ENCODE data around the gene DVL1.

The DVL1 gene

DNA sequence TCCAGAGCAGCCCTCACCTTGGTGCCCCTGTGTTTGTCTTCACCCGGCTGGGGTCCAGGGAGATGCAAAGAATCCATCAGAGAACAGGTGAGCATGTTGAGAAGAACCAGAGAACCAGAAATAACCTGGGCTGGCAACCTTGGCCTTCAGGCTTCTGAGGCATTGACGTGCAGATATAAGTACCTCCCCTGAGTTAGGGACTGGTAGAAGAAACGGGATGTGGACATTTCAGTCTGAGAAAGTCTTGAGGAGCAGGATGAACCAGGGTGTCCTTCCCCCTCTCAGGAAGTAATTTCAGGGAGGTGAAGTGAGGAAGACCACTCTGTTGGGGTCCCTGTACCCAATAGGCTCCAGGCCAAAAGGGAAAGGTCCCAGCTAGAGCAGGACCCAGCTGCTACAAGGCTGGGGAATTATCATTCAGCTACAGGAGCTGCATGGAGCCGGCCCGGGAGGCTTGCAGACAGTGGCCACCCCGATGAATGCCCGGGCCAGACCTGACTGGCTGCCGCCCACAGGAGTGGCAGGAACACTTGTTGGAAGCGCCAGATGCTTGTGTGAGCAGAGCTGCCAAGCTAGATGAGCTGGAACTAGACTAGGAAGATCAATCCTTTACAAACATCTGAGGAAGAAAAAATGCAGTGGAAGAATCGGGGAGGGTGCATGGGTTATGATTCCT, 27.5 kb upstream of the DVL1 start:
- Histone ChIP-seq H3K9ac (ENCODE audit: low read length) (peak overlapping the region; percentile 94), H2AK5ac (ENCODE audit: low read length, severe bottlenecking) (peak overlapping the region; percentile 47), H4K8ac (ENCODE audit: low read length) (no peak overlapping the region), H2BK120ac (ENCODE audit: low read depth, low read length) (no peak overlapping the region), H2BK15ac (ENCODE audit: low read depth, poor library complexity, severe bottlenecking) (no peak overlapping the region), H2BK12ac (ENCODE audit: low read length in 2 of 2) (no peak overlapping the region), H2BK5ac (ENCODE audit: low read depth, low read length, poor library complexity, severe bottlenecking) (no peak overlapping the region), H2AFZ (ENCODE audit: low read depth, low read length) (no peak overlapping the region), H3K18ac (ENCODE audit: low read depth in 1 of 2, low read length in 2 of 2) (no peak overlapping the region), H3K14ac (ENCODE audit: low read length in 2 of 2) (no peak overlapping the region), H3K9me3 (ENCODE audit: control insufficient read depth, low read length) (no peaks in the 10 kb centered on the region), H3K4ac (ENCODE audit: low read depth in 1 of 2, low read length in 2 of 2) (peak overlapping the region in 1 of 2 experiments; percentile 30), H3K36me3 (ENCODE audit: control insufficient read depth in 1 of 2, insufficient read depth in 2 of 2, low read depth in 1 of 2, low read length in 2 of 2) (peaks cover 24 to 47% of the 10 kb centered on the region in 2 experiments), H3K4me1 (ENCODE audit: control insufficient read depth, insufficient read depth, low read depth, low read length) (peaks cover 26% of the 10 kb centered on the region), H3K79me1 (replicated peaks; ENCODE audit: low read length, poor library complexity, severe bottlenecking) (peaks cover 28% of the 10 kb centered on the region), H3K4me3 (ENCODE audit: insufficient read depth in 1 of 2, low read depth in 1 of 2, low read length in 2 of 2) (peak overlapping the region in 1 of 2 experiments; percentile 93), H3K4me2 (ENCODE audit: low read length, poor library complexity, severe bottlenecking) (no peak overlapping the region), H3K27me3 (ENCODE audit: control insufficient read depth in 1 of 2, insufficient read depth in 1 of 2, low read length in 2 of 2) (no peaks in the 10 kb centered on the region), H4K91ac (ENCODE audit: low read length) (no peak overlapping the region), H3K23ac (ENCODE audit: low read length in 2 of 2) (no peak overlapping the region), H3K27ac (ENCODE audit: low read length, poor library complexity, severe bottlenecking) (no peak overlapping the region)
- DNase-seq = no peak
- 95% methylated on average over 10 of the region's 10 CpGs for WGBS

DNA sequence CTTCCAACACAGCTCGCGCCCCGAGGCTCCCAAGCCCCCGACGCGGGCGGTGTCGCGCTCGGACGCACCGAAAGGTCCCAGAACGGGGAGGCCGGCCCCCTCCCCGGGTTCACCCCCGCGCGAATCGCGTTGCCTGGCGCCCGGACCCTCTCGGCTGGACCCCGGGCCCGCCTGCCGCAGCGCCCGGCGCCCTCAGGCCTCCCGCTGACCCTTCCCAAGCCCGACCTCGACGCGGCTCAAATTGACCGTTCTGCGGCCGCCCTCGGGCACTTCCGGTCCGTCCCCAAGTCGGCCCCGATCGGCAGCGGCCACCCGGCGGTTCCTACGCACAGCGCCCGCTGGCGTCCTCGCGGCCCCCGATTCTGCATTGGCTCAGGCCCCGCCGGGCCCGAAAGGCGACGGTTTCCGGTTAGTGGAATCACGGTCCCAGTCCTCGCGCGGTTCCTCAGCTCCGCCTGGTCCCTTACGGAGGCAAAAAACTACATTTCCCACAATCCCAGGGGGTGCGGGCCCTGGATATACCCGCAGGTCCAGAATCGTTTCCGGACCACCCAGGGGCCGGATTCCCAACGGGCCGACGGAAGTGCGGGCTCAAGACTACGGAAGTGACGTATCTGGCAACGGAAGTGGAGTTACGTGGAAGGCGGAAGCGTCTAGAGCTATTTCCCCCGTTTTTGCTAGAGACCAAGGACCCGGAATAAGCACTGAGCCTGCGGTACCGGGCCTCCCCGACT, 25.9 kb upstream of the DVL1 start, which contains the start of gene AURKAIP1:
Gene AURKAIP1 (minus strand): TSS at position 279 of the 734 bp plus-strand sequence. CDS start 451 bp downstream, outside the sequence.
- WGBS = under 1% methylated on average over 85 of the region's 85 CpGs
- peak within 1 kb of the TSS; percentile 96 for H4K8ac ChIP-seq (ENCODE audit: low read length)
- H2AK5ac ChIP-seq (ENCODE audit: low read length, severe bottlenecking) = peak within 1 kb of the TSS; percentile 47
- H3K27me3 ChIP-seq (ENCODE audit: control insufficient read depth in 1 of 2, insufficient read depth in 1 of 2, low read length in 2 of 2) = no peaks in the 10 kb centered on the region
- H3K4ac ChIP-seq (ENCODE audit: low read depth in 1 of 2, low read length in 2 of 2) = peak within 1 kb of the TSS; percentile 69 to 91
- H2BK12ac ChIP-seq (ENCODE audit: low read length in 2 of 2) = peak within 1 kb of the TSS in 1 of 2 experiments; percentile 40
- H3K27ac ChIP-seq (ENCODE audit: low read length, poor library complexity, severe bottlenecking) = peak within 1 kb of the TSS; percentile 70
- H3K79me1 ChIP-seq (replicated peaks; ENCODE audit: low read length, poor library complexity, severe bottlenecking) = peaks cover 18% of the 10 kb centered on the region
- peak within 1 kb of the TSS; percentile 92 to 93 for H3K4me3 ChIP-seq (ENCODE audit: insufficient read depth in 1 of 2, low read depth in 1 of 2, low read length in 2 of 2)
- H3K4me2 ChIP-seq (ENCODE audit: low read length, poor library complexity, severe bottlenecking) = peak within 1 kb of the TSS; percentile 92
- H3K18ac ChIP-seq (ENCODE audit: low read depth in 1 of 2, low read length in 2 of 2) = peak within 1 kb of the TSS; percentile 96
- H3K4me1 ChIP-seq (ENCODE audit: control insufficient read depth, insufficient read depth, low read depth, low read length) = peaks cover 35% of the 10 kb centered on the region
- peak; percentile 100 for DNase-seq
- peak within 1 kb of the TSS; percentile 94 for H3K9ac ChIP-seq (ENCODE audit: low read length)
- peak within 1 kb of the TSS; percentile 59 to 88 for H3K14ac ChIP-seq (ENCODE audit: low read length in 2 of 2)
- peaks cover 11 to 44% of the 10 kb centered on the region in 2 experiments for H3K36me3 ChIP-seq (ENCODE audit: control insufficient read depth in 1 of 2, insufficient read depth in 2 of 2, low read depth in 1 of 2, low read length in 2 of 2)
- peak within 1 kb of the TSS; percentile 75 for H2AFZ ChIP-seq (ENCODE audit: low read depth, low read length)
- no peak within 1 kb of the TSS for H2BK15ac ChIP-seq (ENCODE audit: low read depth, poor library complexity, severe bottlenecking)
- peak within 1 kb of the TSS; percentile 43 for H2BK120ac ChIP-seq (ENCODE audit: low read depth, low read length)
- H2BK5ac ChIP-seq (ENCODE audit: low read depth, low read length, poor library complexity, severe bottlenecking) = peak within 1 kb of the TSS; percentile 19
- H3K23ac ChIP-seq (ENCODE audit: low read length in 2 of 2) = peak within 1 kb of the TSS in 1 of 2 experiments; percentile 43
- H3K9me3 ChIP-seq (ENCODE audit: control insufficient read depth, low read length) = no peaks in the 10 kb centered on the region
- H4K91ac ChIP-seq (ENCODE audit: low read length) = peak within 1 kb of the TSS; percentile 93

DNA sequence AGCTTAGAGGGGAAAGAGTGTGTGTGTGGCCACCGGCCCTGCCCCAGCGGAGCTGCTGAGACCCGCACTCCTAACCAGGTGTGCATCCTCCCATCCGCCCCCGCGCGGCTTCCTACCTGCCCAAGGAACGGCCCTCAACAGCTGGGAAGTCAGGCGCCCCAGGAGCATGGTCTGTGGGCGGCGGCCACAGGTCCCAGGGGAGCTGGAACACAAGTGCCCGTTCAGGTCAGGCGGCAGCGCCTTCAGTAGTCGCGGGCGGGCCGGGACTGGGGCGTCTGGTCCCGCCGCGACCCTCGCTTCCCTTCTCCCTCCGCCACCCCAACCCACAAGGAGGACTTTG, 25.3 kb upstream of the DVL1 start:
- Histone ChIP-seq H3K4ac (ENCODE audit: low read depth in 1 of 2, low read length in 2 of 2) (peak overlapping the region; percentile 69 to 91), H2AFZ (ENCODE audit: low read depth, low read length) (peak overlapping the region; percentile 75), H2BK12ac (ENCODE audit: low read length in 2 of 2) (peak overlapping the region in 1 of 2 experiments; percentile 40), H3K27ac (ENCODE audit: low read length, poor library complexity, severe bottlenecking) (peak overlapping the region; percentile 22), H3K4me1 (ENCODE audit: control insufficient read depth, insufficient read depth, low read depth, low read length) (peaks cover 35% of the 10 kb centered on the region), H3K9me3 (ENCODE audit: control insufficient read depth, low read length) (no peaks in the 10 kb centered on the region), H2AK5ac (ENCODE audit: low read length, severe bottlenecking) (no peak overlapping the region), H3K4me2 (ENCODE audit: low read length, poor library complexity, severe bottlenecking) (peak overlapping the region; percentile 92), H3K36me3 (ENCODE audit: control insufficient read depth in 1 of 2, insufficient read depth in 2 of 2, low read depth in 1 of 2, low read length in 2 of 2) (peaks cover 11 to 44% of the 10 kb centered on the region in 2 experiments), H2BK120ac (ENCODE audit: low read depth, low read length) (peak overlapping the region; percentile 43), H2BK15ac (ENCODE audit: low read depth, poor library complexity, severe bottlenecking) (no peak overlapping the region), H3K18ac (ENCODE audit: low read depth in 1 of 2, low read length in 2 of 2) (peak overlapping the region; percentile 96), H2BK5ac (ENCODE audit: low read depth, low read length, poor library complexity, severe bottlenecking) (peak overlapping the region; percentile 19), H3K14ac (ENCODE audit: low read length in 2 of 2) (peak overlapping the region; percentile 59 to 88), H3K4me3 (ENCODE audit: insufficient read depth in 1 of 2, low read depth in 1 of 2, low read length in 2 of 2) (peak overlapping the region; percentile 92 to 93), H4K8ac (ENCODE audit: low read length) (peak overlapping the region; percentile 96), H3K79me1 (replicated peaks; ENCODE audit: low read length, poor library complexity, severe bottlenecking) (peaks cover 18% of the 10 kb centered on the region), H3K27me3 (ENCODE audit: control insufficient read depth in 1 of 2, insufficient read depth in 1 of 2, low read length in 2 of 2) (no peaks in the 10 kb centered on the region), H3K23ac (ENCODE audit: low read length in 2 of 2) (peak overlapping the region in 1 of 2 experiments; percentile 43), H4K91ac (ENCODE audit: low read length) (peak overlapping the region; percentile 93), H3K9ac (ENCODE audit: low read length) (peak overlapping the region; percentile 94)
- peak; percentile 29 for DNase-seq
- WGBS = 2% methylated on average over 24 of the region's 24 CpGs
